ENCODE measurements around the gene YES1. TPM values are rescaled to one million over a fixed set of nuclear protein-coding genes. Genes with fewer than 3 reads are reported as not detected.

Gene YES1
- total RNA-seq, 2 donors from 2014 or later: 62.8 to 78.8 TPM

DNA sequence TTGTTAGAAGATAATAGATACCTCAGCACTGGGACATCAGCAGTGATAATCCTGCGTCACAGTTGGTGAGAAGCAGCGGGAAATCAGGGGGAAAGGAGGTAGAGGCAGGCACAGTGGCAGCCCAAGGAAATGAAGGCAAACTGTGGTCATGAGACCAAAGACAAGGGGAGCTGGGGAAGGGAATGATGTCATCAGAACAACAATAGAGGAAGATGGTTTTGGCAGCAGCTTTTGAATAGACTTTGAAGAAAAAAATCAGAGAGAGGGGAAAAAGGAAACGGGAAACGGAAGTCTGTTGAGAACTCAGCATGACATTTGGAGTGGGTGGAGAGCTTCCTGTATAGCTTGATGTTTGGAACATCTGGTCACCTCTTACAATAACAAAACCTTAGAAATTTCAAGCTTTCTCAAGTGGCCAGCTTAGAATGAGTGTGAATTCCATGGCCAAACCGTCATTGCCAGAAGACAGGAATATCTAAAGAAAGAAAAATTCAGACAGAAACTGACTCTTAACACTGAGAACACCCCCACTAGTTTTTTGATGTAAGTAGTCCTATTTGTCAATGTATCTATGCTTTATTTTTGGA lies 18.4 kb upstream of the YES1 start:
- Histone ChIP-seq H3K9ac (ENCODE audit: extremely low read depth, low read length, poor library complexity, severe bottlenecking) (peak overlapping the region; percentile 42), H3K27ac (ENCODE audit: low read depth, low read length) (peak overlapping the region; percentile 51), H3K36me3 (ENCODE audit: control insufficient read depth, insufficient read depth, low read length) (no peaks in the 10 kb centered on the region), H3K4me1 (ENCODE audit: control insufficient read depth, insufficient read depth, low read length) (no peaks in the 10 kb centered on the region), H3K4me3 (ENCODE audit: low read length) (peak overlapping the region; percentile 26), H3K9me3 (ENCODE audit: control insufficient read depth, low read length) (no peaks in the 10 kb centered on the region), H3K27me3 (ENCODE audit: control insufficient read depth, insufficient read depth, low read length, poor library complexity, severe bottlenecking) (no peaks in the 10 kb centered on the region)
- peak overlapping the region; percentile 37 for H3K27ac Mint-ChIP-seq
- peaks cover 14% of the 10 kb centered on the region for H3K4me1 Mint-ChIP-seq
- DNase-seq: peak; percentile 74
- no peak overlapping the region for H3K4me3 Mint-ChIP-seq
- WGBS, 2 experiments (ENCODE audit: insufficient coverage in 1 of 2, insufficient read length in 1 of 2): 13 to 21% methylated on average over 3 to 5 of the region's 5 CpGs
- peaks cover 17% of the 10 kb centered on the region for H3K27me3 Mint-ChIP-seq (ENCODE audit: insufficient read depth)
- TF ChIP-seq CTCF (conservative IDR thresholded peaks at IDR 0.05): no peak
- no peaks in the 10 kb centered on the region for H3K36me3 Mint-ChIP-seq (ENCODE audit: low read depth)
- no peaks in the 10 kb centered on the region for H3K9me3 Mint-ChIP-seq

DNA sequence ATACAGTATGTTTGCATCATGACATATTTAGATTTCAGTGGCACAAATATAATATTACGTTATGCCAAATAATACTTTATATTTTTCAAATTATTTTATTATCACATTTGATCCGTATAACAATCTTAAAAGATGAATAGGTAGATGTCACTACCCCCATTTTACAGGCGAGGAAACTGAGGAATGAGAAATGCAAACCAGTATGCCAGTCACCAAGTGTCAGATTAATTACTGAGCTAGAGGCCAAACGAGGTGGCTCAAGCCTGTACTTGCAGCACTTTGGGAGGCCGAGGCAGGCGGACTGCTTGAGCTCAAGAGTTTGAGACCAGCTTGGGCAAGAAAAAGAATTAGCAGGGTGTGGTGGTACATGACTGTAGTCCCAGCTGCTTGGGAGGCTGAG lies 17.4 kb upstream of the YES1 start:
- Histone ChIP-seq H3K27me3 (ENCODE audit: control insufficient read depth, insufficient read depth, low read length, poor library complexity, severe bottlenecking) (no peaks in the 10 kb centered on the region), H3K4me3 (ENCODE audit: low read length) (no peak overlapping the region), H3K9me3 (ENCODE audit: control insufficient read depth, low read length) (no peaks in the 10 kb centered on the region), H3K4me1 (ENCODE audit: control insufficient read depth, insufficient read depth, low read length) (no peaks in the 10 kb centered on the region), H3K36me3 (ENCODE audit: control insufficient read depth, insufficient read depth, low read length) (no peaks in the 10 kb centered on the region), H3K9ac (ENCODE audit: extremely low read depth, low read length, poor library complexity, severe bottlenecking) (no peak overlapping the region), H3K27ac (ENCODE audit: low read depth, low read length) (no peak overlapping the region)
- DNase-seq: no peak
- Mint-ChIP-seq H3K4me3 (no peak overlapping the region), H3K27ac (no peak overlapping the region), H3K4me1 (peaks cover 14% of the 10 kb centered on the region), H3K36me3 (ENCODE audit: low read depth) (no peaks in the 10 kb centered on the region), H3K9me3 (no peaks in the 10 kb centered on the region), H3K27me3 (ENCODE audit: insufficient read depth) (peaks cover 10% of the 10 kb centered on the region)
- 93 to 97% methylated on average over 3 to 6 of the region's 6 CpGs for WGBS, 2 experiments (ENCODE audit: insufficient coverage in 1 of 2, insufficient read length in 1 of 2)
- TF ChIP-seq CTCF (conservative IDR thresholded peaks at IDR 0.05): no peak

DNA sequence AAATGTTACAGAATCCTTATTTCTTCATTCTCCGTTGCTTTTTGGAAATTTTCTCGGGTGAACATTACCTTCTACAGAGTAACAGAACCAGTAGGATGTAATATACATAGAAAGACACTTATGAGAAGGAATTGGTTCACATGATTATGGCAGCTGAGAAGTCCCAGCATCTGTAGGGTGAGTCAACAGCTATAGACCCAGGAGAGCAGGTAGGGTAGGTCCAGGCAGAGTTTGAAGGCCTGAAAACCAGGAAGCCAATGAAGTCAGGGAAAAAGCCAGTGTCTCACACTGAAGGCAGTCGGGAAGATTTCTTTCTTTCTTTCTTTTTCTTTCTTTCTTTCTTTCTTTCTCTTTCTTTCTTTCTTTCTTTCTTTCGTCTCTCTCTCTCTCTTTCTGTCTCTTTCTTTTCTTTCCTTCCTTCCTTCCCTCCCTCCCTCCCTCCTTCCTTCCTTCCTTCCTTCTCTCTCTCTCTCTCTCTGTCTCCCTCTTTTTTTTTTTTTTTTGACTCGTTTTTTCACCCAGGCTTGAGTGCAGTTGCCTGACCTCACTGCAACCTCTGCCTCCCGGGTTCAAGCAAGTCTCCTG lies 15.1 kb upstream of the YES1 start:
- Mint-ChIP-seq H3K4me3 (no peak overlapping the region), H3K4me1 (peaks cover 11% of the 10 kb centered on the region), H3K27me3 (ENCODE audit: insufficient read depth) (no peaks in the 10 kb centered on the region), H3K9me3 (no peaks in the 10 kb centered on the region), H3K36me3 (ENCODE audit: low read depth) (no peaks in the 10 kb centered on the region), H3K27ac (no peak overlapping the region)
- H3K9me3 ChIP-seq (ENCODE audit: control insufficient read depth, low read length): no peaks in the 10 kb centered on the region
- DNase-seq: no peak
- TF ChIP-seq CTCF (conservative IDR thresholded peaks at IDR 0.05): no peak
- H3K27me3 ChIP-seq (ENCODE audit: control insufficient read depth, insufficient read depth, low read length, poor library complexity, severe bottlenecking): no peaks in the 10 kb centered on the region
- WGBS, 2 experiments (ENCODE audit: insufficient coverage in 1 of 2, insufficient read length in 1 of 2): 92 to 100% methylated on average over 1 to 4 of the region's 6 CpGs
- H3K4me3 ChIP-seq (ENCODE audit: low read length): no peak overlapping the region
- no peak overlapping the region for H3K9ac ChIP-seq (ENCODE audit: extremely low read depth, low read length, poor library complexity, severe bottlenecking)
- no peaks in the 10 kb centered on the region for H3K4me1 ChIP-seq (ENCODE audit: control insufficient read depth, insufficient read depth, low read length)
- H3K36me3 ChIP-seq (ENCODE audit: control insufficient read depth, insufficient read depth, low read length): no peaks in the 10 kb centered on the region
- H3K27ac ChIP-seq (ENCODE audit: low read depth, low read length): no peak overlapping the region

Data from endodermal cell (in vitro differentiated cells).